Cerebellar cortex (tissue), 1 donor: ENCODE results near the gene IL18R1.

Source experiments
- DNase-seq: peaks from one replicate; pipeline ENCODE4 v3.0.0-alpha.2; 2015; ENCODE audit warnings: low spot score

The IL18R1 gene

DNA sequence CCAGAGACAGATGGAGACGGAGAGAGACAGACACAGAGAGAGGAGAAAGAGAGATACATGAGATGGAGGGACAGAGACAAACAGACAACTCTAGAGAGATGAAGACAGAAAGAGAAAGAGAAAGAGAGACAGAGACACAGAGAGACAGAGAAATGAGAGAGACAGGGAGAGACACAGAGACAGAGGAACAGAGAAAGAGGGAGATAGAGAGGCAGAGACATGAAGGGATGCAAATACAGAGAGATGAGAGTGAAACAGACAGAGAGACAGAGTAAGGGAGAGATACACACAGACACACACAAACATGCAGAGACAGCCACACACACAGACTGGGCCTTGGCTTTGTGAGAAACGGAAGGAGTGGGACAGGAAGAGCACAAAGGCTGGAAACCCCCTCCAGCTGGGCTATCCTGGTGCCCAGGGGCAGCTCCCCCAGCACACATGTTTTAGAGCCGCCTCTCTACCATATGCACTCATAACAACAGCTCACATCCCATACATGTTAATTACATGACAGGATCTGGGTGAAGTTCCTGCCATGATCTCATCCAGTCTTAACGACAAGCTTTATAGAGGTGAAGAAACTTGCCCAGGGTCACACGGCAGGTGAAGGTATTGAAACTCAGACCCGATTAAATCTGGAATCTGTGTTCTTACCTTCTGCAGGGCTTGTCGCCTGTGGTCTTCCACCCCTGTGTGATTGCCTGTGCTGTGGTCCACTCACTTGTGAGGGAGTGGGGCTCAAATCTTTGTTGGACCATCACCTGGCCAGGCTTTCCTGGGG is 32.4 kb downstream of the IL18R1 start:
- no peak for DNase-seq

GRCh38 chr2:102391565-102391964 is 36.0 kb downstream of the IL18R1 start:
- DNase-seq, result no peak

DNA sequence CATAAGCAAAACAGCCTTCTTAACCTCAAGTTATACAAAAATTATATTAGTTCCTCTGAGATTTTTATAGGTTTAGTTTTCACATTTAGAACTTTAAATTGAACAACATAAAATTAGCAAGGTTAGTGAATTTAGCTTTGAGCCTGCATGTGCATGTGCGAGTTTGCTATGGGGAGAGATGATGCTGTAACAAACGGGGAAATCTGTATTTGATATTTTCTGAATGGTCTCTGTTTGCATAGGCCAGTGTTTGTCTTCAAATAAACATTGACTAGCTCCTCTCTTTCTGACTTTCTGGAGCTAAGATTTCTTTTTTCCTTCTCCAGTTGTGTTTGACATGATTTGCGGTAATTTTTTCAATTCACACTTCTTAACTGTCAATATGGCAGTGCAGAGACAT is 36.5 kb downstream of the IL18R1 start:
- DNase-seq, result no peak

GRCh38 chr2:102392942-102393341 is 37.3 kb downstream of the IL18R1 start:
- DNase-seq, result no peak

- DNase-seq, result no peak
These were observed 40.4 kb downstream of the IL18R1 start for GRCh38 chr2:102396012-102396411.

GRCh38 chr2:102397209-102397608 is 41.6 kb downstream of the IL18R1 start:
- DNase-seq, result no peak

- no peak for DNase-seq
These were observed 44.0 kb downstream of the IL18R1 start for GRCh38 chr2:102399499-102400141.

DNA sequence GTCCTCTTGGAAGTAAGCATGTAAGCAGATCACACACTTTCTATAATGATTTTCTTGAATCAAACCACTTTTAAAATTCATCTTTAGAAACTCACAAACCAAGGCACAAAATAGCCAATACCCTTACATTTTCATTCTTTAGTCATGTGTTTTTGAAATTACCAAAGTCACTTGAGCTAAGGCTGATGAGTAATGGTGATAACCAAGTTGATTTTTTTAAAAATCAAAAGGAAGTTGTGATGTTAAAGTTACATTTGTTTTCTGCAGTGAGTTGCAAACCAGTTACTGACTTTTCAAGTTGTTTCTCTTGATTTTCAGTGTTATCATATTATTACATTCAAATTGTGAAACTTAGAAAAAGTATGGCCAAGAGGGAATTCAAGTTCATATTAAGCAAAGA is 45.9 kb downstream of the IL18R1 start:
- DNase-seq, result no peak

- DNase-seq, result no peak
These were observed 46.3 kb downstream of the IL18R1 start for GRCh38 chr2:102401865-102402264.

- no peak for DNase-seq
These were observed 55.4 kb downstream of the IL18R1 start for GRCh38 chr2:102410952-102411351.

DNA sequence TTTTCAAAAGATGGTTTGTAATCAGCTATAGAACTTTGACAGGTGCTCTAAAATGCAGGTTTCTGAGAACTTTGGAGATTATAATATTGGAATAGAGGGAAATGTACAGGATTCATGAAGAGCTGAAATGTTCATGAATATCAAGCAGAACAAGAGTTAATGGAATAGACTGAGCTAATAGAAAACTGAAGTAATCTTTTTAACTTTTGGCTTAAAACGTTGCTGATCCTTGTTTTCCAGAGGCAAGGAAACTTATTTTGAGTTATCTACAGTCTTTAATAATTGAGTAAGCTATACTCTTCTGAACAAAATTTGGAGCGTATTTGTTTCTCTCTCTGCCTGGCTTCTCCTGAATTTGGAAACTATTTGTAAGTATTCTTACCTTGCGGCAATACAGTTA is 56.6 kb downstream of the IL18R1 start:
- no peak for DNase-seq

DNA sequence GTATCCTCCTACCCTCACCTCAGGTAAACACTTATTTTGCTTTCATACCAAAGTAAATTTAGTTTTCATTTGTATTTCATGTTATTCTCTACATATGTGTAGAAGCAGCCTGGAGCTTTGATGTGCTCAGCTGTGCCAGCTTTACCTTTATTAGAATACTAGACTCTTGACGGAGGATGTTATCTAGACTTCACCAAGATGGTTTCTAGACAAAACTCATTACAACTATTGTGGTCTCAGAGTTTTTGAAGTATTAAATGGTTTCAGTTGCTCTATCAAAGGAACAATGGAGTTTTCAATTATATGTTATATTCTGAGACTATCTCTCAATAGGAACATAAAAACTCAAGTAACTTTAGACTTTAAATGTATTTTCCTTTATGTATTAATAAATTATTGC is 62.4 kb downstream of the IL18R1 start:
- DNase-seq, result no peak

- DNase-seq, result no peak
These were observed 62.9 kb downstream of the IL18R1 start for GRCh38 chr2:102418421-102418961.

DNA sequence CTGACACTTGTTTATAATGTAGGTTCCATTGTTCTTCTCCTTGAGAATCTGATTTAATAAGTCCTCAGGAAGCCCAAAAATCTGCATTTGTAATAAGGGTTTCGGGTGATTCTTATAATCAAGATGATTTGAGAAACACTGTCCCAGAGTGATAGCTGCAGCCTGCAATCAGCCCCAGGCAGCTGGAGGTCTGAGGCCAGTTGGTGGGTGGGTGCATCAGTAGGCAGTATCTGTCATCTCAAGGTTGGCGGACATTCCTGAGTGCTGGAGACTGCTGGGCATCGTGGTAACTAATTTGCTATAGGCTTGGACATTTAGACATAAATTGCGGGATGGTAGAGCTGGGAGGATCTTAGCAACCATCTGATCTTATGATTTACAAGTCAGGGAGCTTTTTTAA is 64.7 kb downstream of the IL18R1 start:
- no peak for DNase-seq

- no peak for DNase-seq
These were observed 66.5 kb downstream of the IL18R1 start for GRCh38 chr2:102421890-102422759.

- DNase-seq, result no peak
These were observed 67.3 kb downstream of the IL18R1 start, which contains the start of gene IL18RAP for GRCh38 chr2:102422910-102423309. Gene IL18RAP, plus strand, starts transcription at chr2:102423160. Its CDS starts 118 bp downstream, at chr2:102423278.

- no peak for DNase-seq
These were observed 67.8 kb downstream of the IL18R1 start for GRCh38 chr2:102423368-102423767.

DNA sequence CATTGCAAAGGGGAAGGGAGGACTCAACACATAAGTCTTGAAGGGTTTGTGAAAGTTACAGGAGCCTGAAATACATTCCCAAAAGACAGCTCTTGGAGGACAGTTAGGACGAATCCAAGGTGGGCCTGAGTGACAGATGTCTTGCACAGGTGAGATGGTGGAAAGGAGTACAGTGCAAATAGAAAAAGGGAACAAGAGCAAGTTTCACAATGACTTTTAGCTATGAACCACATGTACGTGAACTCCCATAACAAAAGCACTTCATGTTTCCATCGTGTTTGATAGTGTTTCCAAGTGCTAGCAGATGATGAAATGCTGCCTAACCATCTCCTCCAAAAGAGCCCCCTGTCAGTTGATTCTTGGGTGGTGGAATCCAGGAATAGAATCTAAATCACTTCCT is 69.2 kb downstream of the IL18R1 start:
- DNase-seq, result no peak

- no peak for DNase-seq
These were observed 70.0 kb downstream of the IL18R1 start for GRCh38 chr2:102425441-102426132.

DNA sequence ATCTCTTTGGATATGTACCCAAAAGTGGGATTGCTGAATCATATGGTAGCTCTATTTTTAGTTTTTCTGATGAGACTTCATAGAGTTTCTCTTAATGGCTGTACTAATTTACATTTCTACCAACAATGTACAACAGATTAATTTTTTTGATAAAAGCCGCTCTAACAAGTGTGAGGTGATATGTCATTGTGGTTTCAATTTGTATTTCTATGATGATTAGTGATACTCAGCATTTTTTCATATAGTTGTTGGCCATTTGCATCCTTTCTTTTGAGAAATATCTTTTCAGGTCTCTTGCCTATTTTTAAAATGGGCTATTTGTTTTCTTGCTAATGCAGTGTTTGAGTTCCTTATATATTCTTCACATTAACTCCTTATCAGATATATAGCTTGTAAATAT is 71.7 kb downstream of the IL18R1 start:
- no peak for DNase-seq

- DNase-seq, result no peak
These were observed 73.0 kb downstream of the IL18R1 start for GRCh38 chr2:102428573-102428972.

DNA sequence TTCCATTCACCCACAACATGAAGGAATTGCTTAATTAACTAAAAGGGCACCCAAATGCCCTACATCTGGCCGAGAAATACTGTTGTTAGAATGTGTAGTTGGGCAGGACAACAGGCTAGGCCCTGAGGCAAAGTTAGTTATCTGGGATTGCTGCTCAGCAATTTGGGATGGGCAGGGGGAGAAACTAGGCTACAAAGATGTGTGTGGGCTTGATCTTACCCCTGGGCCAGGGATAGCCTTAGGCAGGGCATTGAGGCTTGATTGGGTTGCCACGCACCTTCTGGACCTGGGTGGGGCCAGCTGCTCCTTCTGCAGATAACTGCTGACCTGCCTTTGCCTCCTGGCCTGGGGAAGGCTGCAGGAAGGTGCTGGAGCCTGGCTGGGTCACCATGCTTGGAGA is 76.8 kb downstream of the IL18R1 start:
- no peak for DNase-seq
